ENCODE measurements around the gene GABBR2. TPM values are rescaled to one million over a fixed set of nuclear protein-coding genes. Genes with fewer than 3 reads are reported as not detected.

The GABBR2 gene
- total RNA-seq, 1 experiment from 2014 or later = 0.23 TPM

DNA sequence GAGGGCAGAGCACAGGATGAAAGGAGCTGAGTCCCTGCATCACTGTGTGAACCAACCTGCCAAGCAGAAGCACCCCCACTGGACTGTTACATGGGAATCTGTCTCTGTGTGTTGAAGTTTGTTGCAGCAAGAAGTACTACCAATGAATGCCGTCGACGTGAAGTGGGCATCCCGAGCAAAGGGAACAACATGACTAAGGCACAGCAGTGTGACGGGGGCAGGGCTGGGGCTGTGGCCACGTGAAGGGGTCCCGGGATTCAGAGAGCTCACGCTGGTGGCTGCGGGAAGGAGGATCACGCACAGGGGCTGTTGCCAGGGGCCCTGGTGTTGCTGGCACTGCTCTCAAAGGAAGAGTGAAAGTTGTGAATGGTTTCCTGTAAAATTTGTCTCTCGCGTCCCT lies 27.5 kb upstream of the GABBR2 start:
- Mint-ChIP-seq H3K4me3 (ENCODE audit: unreplicated experiment) (no peak overlapping the region), H3K27ac (ENCODE audit: unreplicated experiment) (no peak overlapping the region), H3K36me3 (ENCODE audit: insufficient read depth, unreplicated experiment) (no peaks in the 10 kb centered on the region), H3K9me3 (ENCODE audit: unreplicated experiment) (no peaks in the 10 kb centered on the region), H3K4me1 (ENCODE audit: low read depth, unreplicated experiment) (no peaks in the 10 kb centered on the region), H3K27me3 (ENCODE audit: insufficient read depth, unreplicated experiment) (no peaks in the 10 kb centered on the region)
- TF ChIP-seq, protein P1, sequence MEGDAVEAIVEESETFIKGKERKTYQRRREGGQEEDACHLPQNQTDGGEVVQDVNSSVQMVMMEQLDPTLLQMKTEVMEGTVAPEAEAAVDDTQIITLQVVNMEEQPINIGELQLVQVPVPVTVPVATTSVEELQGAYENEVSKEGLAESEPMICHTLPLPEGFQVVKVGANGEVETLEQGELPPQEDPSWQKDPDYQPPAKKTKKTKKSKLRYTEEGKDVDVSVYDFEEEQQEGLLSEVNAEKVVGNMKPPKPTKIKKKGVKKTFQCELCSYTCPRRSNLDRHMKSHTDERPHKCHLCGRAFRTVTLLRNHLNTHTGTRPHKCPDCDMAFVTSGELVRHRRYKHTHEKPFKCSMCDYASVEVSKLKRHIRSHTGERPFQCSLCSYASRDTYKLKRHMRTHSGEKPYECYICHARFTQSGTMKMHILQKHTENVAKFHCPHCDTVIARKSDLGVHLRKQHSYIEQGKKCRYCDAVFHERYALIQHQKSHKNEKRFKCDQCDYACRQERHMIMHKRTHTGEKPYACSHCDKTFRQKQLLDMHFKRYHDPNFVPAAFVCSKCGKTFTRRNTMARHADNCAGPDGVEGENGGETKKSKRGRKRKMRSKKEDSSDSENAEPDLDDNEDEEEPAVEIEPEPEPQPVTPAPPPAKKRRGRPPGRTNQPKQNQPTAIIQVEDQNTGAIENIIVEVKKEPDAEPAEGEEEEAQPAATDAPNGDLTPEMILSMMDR (IDR thresholded peaks at IDR 0.05; ENCODE audit: insufficient read depth in 1 of 2, low read depth in 1 of 2, low read length in 1 of 2, severe bottlenecking in 1 of 2, unreplicated experiment in 1 of 2) = no peak
- intact Hi-C loops (cut with micrococcal nuclease; ENCODE audit: unreplicated experiment) = no loop called here
- H3K4me1 ChIP-seq = no peaks in the 10 kb centered on the region
- no peak overlapping the region for H3K4me3 ChIP-seq (ENCODE audit: low read depth, low read length)
- no peak for DNase-seq
- no peaks in the 10 kb centered on the region for H3K27me3 ChIP-seq (replicated peaks; ENCODE audit: control insufficient read depth, insufficient read depth, low read length)
- no TSS peak for BruUV-seq (replicated peaks)
- no peaks in the 10 kb centered on the region for H3K9me3 ChIP-seq
- CTCF ChIA-PET = no interaction called here
- POLR2A ChIA-PET = no interaction called here
- H3K36me3 ChIP-seq (ENCODE audit: control insufficient read depth, insufficient read depth, low read length) = 0 out of 2 replicates have a peak, but pooled peaks cover 1% of the 10 kb centered on the region

DNA sequence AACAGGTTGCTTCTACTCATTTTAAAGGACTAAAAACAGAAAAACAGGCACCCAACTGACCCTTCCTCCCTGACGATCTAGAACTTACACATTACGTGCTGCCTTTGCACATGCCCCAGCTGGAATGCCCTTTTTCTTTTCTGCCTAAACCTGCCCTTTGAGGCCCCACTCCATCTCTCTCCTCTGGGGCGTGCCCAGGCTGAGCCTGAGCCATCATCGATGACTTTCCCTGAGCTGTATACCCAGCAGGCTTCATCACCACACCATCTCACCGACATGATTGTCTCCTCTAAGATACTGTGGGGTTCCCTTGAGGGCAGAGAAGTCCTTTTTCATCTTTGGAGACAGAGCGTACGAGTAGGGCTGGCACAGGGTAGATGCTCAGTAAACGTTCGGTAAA lies 24.1 kb upstream of the GABBR2 start:
- peak in 1 of 2 experiments; percentile 3 for DNase-seq
- H3K36me3 ChIP-seq (ENCODE audit: control insufficient read depth, insufficient read depth, low read length) = 0 out of 2 replicates have a peak, but pooled peaks cover 1% of the 10 kb centered on the region
- H3K4me1 ChIP-seq = no peaks in the 10 kb centered on the region
- TF ChIP-seq, protein P1 (IDR thresholded peaks at IDR 0.05; ENCODE audit: insufficient read depth in 1 of 2, low read depth in 1 of 2, low read length in 1 of 2, severe bottlenecking in 1 of 2, unreplicated experiment in 1 of 2) = no peak
- no peaks in the 10 kb centered on the region for H3K9me3 ChIP-seq
- no peaks in the 10 kb centered on the region for H3K9me3 Mint-ChIP-seq (ENCODE audit: unreplicated experiment)
- intact Hi-C loops (cut with micrococcal nuclease; ENCODE audit: unreplicated experiment) = no loop called here
- no peaks in the 10 kb centered on the region for H3K27me3 Mint-ChIP-seq (ENCODE audit: insufficient read depth, unreplicated experiment)
- BruUV-seq (replicated peaks) = no TSS peak
- POLR2A ChIA-PET = no interaction called here
- no peaks in the 10 kb centered on the region for H3K4me1 Mint-ChIP-seq (ENCODE audit: low read depth, unreplicated experiment)
- no peaks in the 10 kb centered on the region for H3K27me3 ChIP-seq (replicated peaks; ENCODE audit: control insufficient read depth, insufficient read depth, low read length)
- CTCF ChIA-PET = no interaction called here
- no peak overlapping the region for H3K4me3 Mint-ChIP-seq (ENCODE audit: unreplicated experiment)
- H3K27ac Mint-ChIP-seq (ENCODE audit: unreplicated experiment) = no peak overlapping the region
- no peaks in the 10 kb centered on the region for H3K36me3 Mint-ChIP-seq (ENCODE audit: insufficient read depth, unreplicated experiment)
- H3K4me3 ChIP-seq (ENCODE audit: low read depth, low read length) = no peak overlapping the region

- Mint-ChIP-seq H3K36me3 (ENCODE audit: insufficient read depth, unreplicated experiment) (no peaks in the 10 kb centered on the region), H3K4me1 (ENCODE audit: low read depth, unreplicated experiment) (no peaks in the 10 kb centered on the region), H3K27me3 (ENCODE audit: insufficient read depth, unreplicated experiment) (no peaks in the 10 kb centered on the region), H3K9me3 (ENCODE audit: unreplicated experiment) (no peaks in the 10 kb centered on the region), H3K4me3 (ENCODE audit: unreplicated experiment) (no peak overlapping the region), H3K27ac (ENCODE audit: unreplicated experiment) (no peak overlapping the region)
- TF ChIP-seq, protein P1 (IDR thresholded peaks at IDR 0.05; ENCODE audit: insufficient read depth in 1 of 2, low read depth in 1 of 2, low read length in 1 of 2, severe bottlenecking in 1 of 2, unreplicated experiment in 1 of 2) = no peak
- H3K27me3 ChIP-seq (replicated peaks; ENCODE audit: control insufficient read depth, insufficient read depth, low read length) = no peaks in the 10 kb centered on the region
- no peaks in the 10 kb centered on the region for H3K4me1 ChIP-seq
- no TSS peak for BruUV-seq (replicated peaks)
- H3K36me3 ChIP-seq (ENCODE audit: control insufficient read depth, insufficient read depth, low read length) = 0 out of 2 replicates have a peak, but pooled peaks cover 1% of the 10 kb centered on the region
- ChIA-PET POLR2A (no interaction called here), CTCF (no interaction called here)
- intact Hi-C loops (cut with micrococcal nuclease; ENCODE audit: unreplicated experiment) = no loop called here
- no peaks in the 10 kb centered on the region for H3K9me3 ChIP-seq
- peak in 1 of 2 experiments; percentile 10 for DNase-seq
- no peak overlapping the region for H3K4me3 ChIP-seq (ENCODE audit: low read depth, low read length)
These were observed 23.4 kb upstream of the GABBR2 start for GRCh38 chr9:98732091-98732490.

Data from Caco-2 (cell line).